OCI-LY3 (cell line): ENCODE data around the gene PARD3.

Source experiments
- H2AFZ ChIP-seq: fragments of 200-600, 300-600 bp; shearing (Covaris generic); 2 replicates; pipeline ENCODE4 v1.6.0; 2014; ENCODE audit warnings: antibody characterized with exemption, low read depth, low read length
- H3K27ac ChIP-seq: fragments of 200-600, 300-600 bp; sonication (generic); 2 replicates; pipeline ENCODE4 v1.5.1; 2014; ENCODE audit warnings: mild to moderate bottlenecking, low read length, moderate library complexity, mixed read lengths
- H3K27me3 ChIP-seq: fragments of 200-600, 300-600 bp; sonication (generic); 2 replicates; pipeline ENCODE4 v1.6.1; 2014; ENCODE audit warnings: low read depth, low read length, mixed read lengths
- H3K36me3 ChIP-seq: fragments of 200-600, 300-600 bp; sonication (generic); replicated peaks from 2 replicates; pipeline ENCODE3; 2014; ENCODE audit warnings: low read depth, low read length, mixed read lengths
- H3K4me1 ChIP-seq: fragments of 300-600, 200-600 bp; sonication (generic); 2 replicates; pipeline ENCODE4 v1.6.1; 2014; ENCODE audit warnings: low read length, mixed read lengths
- H3K4me2 ChIP-seq: fragments of 200-600, 300-600 bp; sonication (generic); 2 replicates; pipeline ENCODE4 v1.6.1; 2014; ENCODE audit warnings: low read length, mixed read lengths
- H3K4me3 ChIP-seq: fragments of 300-600, 200-600 bp; sonication (generic); 2 replicates; pipeline ENCODE4 v1.5.1; 2014; ENCODE audit warnings: antibody characterized with exemption, mild to moderate bottlenecking, low read length, moderate library complexity
- H3K79me2 ChIP-seq: fragments of 300-600, 200-600 bp; shearing (Covaris generic); 2 replicates; pipeline ENCODE4 v1.6.1; 2014; ENCODE audit warnings: mild to moderate bottlenecking, low read length, mixed read lengths
- H3K9ac ChIP-seq: fragments of 300-600, 200-600 bp; shearing (Covaris generic); 2 replicates; pipeline ENCODE4 v1.6.0; 2014; ENCODE audit warnings: mild to moderate bottlenecking, low read length, moderate library complexity
- H3K9me3 ChIP-seq: fragments of 200-600, 300-600 bp; shearing (Covaris generic); 2 replicates; pipeline ENCODE4 v1.6.1; 2014; ENCODE audit warnings: low read length, mixed read lengths; ENCODE audit not compliant: insufficient read depth
- H4K20me1 ChIP-seq: fragments of 200-600, 300-600 bp; sonication (generic); 2 replicates; pipeline ENCODE4 v1.6.1; 2016; ENCODE audit warnings: low read length, mixed read lengths; ENCODE audit not compliant: insufficient read depth
- EZH2phosphoT487 ChIP-seq: fragments of 200-600 bp; shearing (Covaris generic); IDR thresholded peaks from 2 replicates; pipeline ENCODE4 v1.6.1; 2018; ENCODE audit warnings: antibody characterized with exemption, mixed run types, low read depth
- TF ChIP-seq, protein P1 (sequence below): fragments of 200-600, 300-600 bp; sonication (generic); IDR thresholded peaks from 2 replicates; pipeline ENCODE4 v1.5.1; 2014; ENCODE audit warnings: antibody characterized with exemption, low read length, low read depth

The PARD3 gene

DNA sequence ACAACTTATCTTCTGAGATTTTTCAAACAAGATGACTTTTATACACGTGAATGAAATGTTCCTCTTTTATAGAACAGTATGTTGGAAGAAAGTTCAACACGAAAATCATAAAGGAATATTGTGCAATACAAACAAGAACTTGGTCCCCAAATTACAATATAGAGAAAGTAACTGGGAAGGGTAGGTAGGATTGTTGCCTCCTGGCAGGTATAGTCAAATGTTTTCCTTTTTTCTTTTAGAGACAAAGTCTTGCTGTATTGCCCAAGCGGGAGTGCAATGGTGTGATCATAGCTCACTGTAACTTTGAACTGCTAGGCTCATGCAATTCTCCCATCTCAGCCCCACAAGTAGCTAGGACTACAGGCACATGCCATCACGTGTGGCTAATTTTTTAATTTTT, 582.6 kb downstream of the PARD3 start:
- Histone ChIP-seq H3K9ac (no peak overlapping the region), H3K27ac (no peak overlapping the region), H4K20me1 (no peaks in the 10 kb centered on the region), H2AFZ (no peak overlapping the region), H3K4me2 (no peak overlapping the region), H3K4me1 (no peaks in the 10 kb centered on the region), H3K27me3 (no peaks in the 10 kb centered on the region), H3K9me3 (no peaks in the 10 kb centered on the region), H3K36me3 (no peaks in the 10 kb centered on the region), H3K79me2 (no peaks in the 10 kb centered on the region), H3K4me3 (no peak overlapping the region)
- no peak for TF ChIP-seq EZH2phosphoT487
- TF ChIP-seq, protein P1, sequence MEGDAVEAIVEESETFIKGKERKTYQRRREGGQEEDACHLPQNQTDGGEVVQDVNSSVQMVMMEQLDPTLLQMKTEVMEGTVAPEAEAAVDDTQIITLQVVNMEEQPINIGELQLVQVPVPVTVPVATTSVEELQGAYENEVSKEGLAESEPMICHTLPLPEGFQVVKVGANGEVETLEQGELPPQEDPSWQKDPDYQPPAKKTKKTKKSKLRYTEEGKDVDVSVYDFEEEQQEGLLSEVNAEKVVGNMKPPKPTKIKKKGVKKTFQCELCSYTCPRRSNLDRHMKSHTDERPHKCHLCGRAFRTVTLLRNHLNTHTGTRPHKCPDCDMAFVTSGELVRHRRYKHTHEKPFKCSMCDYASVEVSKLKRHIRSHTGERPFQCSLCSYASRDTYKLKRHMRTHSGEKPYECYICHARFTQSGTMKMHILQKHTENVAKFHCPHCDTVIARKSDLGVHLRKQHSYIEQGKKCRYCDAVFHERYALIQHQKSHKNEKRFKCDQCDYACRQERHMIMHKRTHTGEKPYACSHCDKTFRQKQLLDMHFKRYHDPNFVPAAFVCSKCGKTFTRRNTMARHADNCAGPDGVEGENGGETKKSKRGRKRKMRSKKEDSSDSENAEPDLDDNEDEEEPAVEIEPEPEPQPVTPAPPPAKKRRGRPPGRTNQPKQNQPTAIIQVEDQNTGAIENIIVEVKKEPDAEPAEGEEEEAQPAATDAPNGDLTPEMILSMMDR = no peak

DNA sequence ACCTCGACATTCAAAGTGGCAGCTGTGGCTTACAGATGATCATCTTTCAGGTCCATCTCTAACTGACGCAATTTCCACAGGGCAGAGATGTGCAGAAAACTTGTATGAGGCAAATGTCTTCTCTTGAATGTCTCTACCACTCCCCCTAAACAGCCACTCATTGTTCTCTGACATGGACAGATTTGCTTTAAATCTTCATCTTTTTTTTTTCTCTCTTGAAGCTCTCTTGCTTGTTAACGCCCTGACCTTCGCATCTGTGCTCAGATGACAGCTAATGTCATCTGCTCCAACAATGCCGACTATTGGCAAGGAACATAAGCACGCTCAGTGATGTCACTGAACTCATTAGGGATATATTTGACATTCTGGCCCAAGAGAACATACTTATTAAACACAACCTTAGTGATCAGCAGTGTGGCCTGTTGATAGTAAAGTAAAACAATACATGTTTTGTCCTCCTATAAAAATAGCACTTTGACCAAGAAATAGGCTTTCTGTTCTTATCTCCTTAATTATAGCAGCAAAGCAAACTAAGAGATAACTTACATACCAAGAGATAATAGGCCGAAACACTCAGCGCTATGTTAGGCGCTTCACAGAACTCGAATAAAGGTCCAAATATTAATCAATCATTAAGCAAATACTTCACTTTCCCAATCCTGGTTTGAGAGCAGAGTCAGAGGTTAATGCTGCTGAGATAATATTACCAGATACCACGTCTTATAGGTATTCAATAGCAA, 583.5 kb downstream of the PARD3 start:
- no peaks in the 10 kb centered on the region for H3K4me1 ChIP-seq
- no peaks in the 10 kb centered on the region for H4K20me1 ChIP-seq
- H3K9me3 ChIP-seq = no peaks in the 10 kb centered on the region
- H3K27me3 ChIP-seq = no peaks in the 10 kb centered on the region
- TF ChIP-seq, protein P1 = no peak
- no peak for TF ChIP-seq EZH2phosphoT487
- no peak overlapping the region for H2AFZ ChIP-seq
- no peaks in the 10 kb centered on the region for H3K79me2 ChIP-seq
- no peak overlapping the region for H3K9ac ChIP-seq
- H3K36me3 ChIP-seq = no peaks in the 10 kb centered on the region
- no peak overlapping the region for H3K4me3 ChIP-seq
- no peak overlapping the region for H3K4me2 ChIP-seq
- H3K27ac ChIP-seq = no peak overlapping the region

DNA sequence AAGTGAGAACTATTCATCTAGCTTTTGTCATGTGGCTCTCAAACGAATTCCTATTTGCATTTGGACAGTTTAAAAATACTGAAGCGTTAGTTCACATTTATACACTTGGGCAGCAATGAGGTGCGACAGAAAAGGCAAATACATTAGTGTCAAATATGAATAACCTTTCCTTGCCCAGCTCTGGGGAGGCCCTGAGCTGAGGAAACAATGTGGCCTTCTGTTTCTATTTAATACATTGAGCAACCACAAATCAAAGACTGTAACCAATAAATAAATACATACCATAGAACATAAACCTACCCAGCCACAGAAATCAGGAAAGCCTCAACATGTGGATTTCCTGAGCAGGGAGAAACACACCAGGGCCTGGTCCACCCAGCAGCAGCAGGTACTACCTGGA, 585.2 kb downstream of the PARD3 start:
- Histone ChIP-seq H3K4me2 (no peak overlapping the region), H3K4me1 (no peaks in the 10 kb centered on the region)

DNA sequence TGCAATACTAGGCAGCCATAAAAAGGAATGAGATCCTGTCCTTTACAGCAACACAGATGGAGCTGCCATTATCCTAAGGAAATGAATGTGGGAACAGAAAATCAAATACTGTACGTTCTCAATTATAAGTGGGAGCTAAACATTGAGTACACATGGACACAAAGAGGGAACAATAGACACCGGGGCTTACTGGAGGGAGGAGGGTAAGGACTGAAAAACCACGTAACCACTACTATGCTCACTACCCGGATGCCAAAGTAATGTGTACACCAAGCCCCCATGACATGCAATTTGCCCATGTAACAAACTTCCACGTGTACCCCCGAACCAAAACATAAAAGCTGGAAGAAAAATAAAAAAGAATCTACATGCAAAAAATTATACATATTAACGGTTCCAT, 587.0 kb downstream of the PARD3 start:
- H3K27ac ChIP-seq = no peak overlapping the region

More for the DNA sequence above, 585.2 kb downstream of the PARD3 start:
- Histone ChIP-seq H3K27me3 (no peaks in the 10 kb centered on the region), H3K79me2 (no peaks in the 10 kb centered on the region), H3K9me3 (no peaks in the 10 kb centered on the region), H3K27ac (no peak overlapping the region), H3K9ac (no peak overlapping the region), H3K36me3 (no peaks in the 10 kb centered on the region), H2AFZ (no peak overlapping the region), H3K4me3 (no peak overlapping the region), H4K20me1 (no peaks in the 10 kb centered on the region)
- no peak for TF ChIP-seq EZH2phosphoT487
- TF ChIP-seq, protein P1 = no peak

More for the DNA sequence above, 587.0 kb downstream of the PARD3 start:
- Histone ChIP-seq H3K9me3 (no peaks in the 10 kb centered on the region), H3K36me3 (no peaks in the 10 kb centered on the region), H3K27me3 (no peaks in the 10 kb centered on the region), H3K4me1 (no peaks in the 10 kb centered on the region), H4K20me1 (no peaks in the 10 kb centered on the region), H3K4me3 (no peak overlapping the region), H3K9ac (no peak overlapping the region), H2AFZ (no peak overlapping the region), H3K79me2 (no peaks in the 10 kb centered on the region), H3K4me2 (no peak overlapping the region)
- TF ChIP-seq EZH2phosphoT487 = no peak
- TF ChIP-seq, protein P1 = no peak
